HFFc6 (cell line): ENCODE measurements around the gene LPAR5. TPM values are rescaled to one million over a fixed set of nuclear protein-coding genes. Genes with fewer than 3 reads are reported as not detected.
"Not testable (repeated sequence)": the region's sequence is repeated elsewhere in the genome, so short reads cannot be mapped to it uniquely, and the experiment has no call there.

Experiments
- DNase-seq: peaks from one replicate; pipeline ENCODE4 v3.0.0-alpha.2; 2018
- H3K27ac Mint-ChIP-seq: 2 replicates; pipeline ENCODE4 v1.8.0; 2020; ENCODE audit warnings: mild to moderate bottlenecking, mixed read lengths
- H3K27me3 Mint-ChIP-seq: 2 replicates; pipeline ENCODE4 v1.8.0; 2021; ENCODE audit warnings: mild to moderate bottlenecking, moderate library complexity, mixed read lengths; ENCODE audit not compliant: insufficient read depth
- H3K36me3 Mint-ChIP-seq: 2 replicates; pipeline ENCODE4 v1.8.0; 2021; ENCODE audit warnings: low read depth, mixed read lengths
- H3K4me1 Mint-ChIP-seq: 2 replicates; pipeline ENCODE4 v1.8.0; 2020; ENCODE audit warnings: low read depth, mixed read lengths
- H3K4me3 Mint-ChIP-seq: 2 replicates; pipeline ENCODE4 v1.8.0; 2020; ENCODE audit warnings: mild to moderate bottlenecking, moderate library complexity, mixed read lengths
- H3K9me3 Mint-ChIP-seq: 2 replicates; pipeline ENCODE4 v1.8.0; 2020; ENCODE audit warnings: mild to moderate bottlenecking, mixed read lengths
- total RNA-seq, 6 experiments: library from RNA; stranded (reverse); fragmentation: NEBNext Ultra II Directional; extraction: Animal tissue kit (Norgen Biotek cat#: 25700); gene quantifications; 2 replicates in 1 of 6; 3 replicates in 5 of 6; pipeline ENCODE4 v1.2.3, GENCODE V29; 2021
- TF ChIP-seq, protein P1 (sequence below): fragments of 200-600 bp; sonication (generic); IDR thresholded peaks from 2 replicates; pipeline ENCODE4 v1.5.0; 2021; ENCODE audit warnings: antibody characterized with exemption, mild to moderate bottlenecking

Gene LPAR5
- total RNA-seq, 6 experiments from 2014 or later: not detected

DNA sequence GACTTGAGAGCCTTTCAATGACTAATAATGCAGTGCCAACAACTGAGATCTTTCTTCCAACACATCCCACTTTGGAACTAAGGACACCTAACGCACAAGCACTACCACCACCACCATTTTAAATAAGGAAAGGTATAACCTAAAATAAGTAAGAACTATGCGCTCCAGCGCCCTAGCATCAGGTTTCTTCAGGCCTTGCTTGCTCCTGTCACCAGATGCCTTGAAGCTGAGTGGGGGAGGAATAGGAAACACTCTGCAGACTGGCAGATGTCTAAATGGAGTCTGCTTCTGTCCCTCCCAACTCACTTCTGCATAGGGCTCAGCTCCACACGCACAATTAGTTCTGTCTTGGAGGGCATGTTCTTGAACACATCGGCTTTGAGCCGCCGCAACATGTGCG is 43.7 kb downstream of the LPAR5 start:
- Mint-ChIP-seq H3K27ac (no peak overlapping the region), H3K9me3 (no peaks in the 10 kb centered on the region)

DNA sequence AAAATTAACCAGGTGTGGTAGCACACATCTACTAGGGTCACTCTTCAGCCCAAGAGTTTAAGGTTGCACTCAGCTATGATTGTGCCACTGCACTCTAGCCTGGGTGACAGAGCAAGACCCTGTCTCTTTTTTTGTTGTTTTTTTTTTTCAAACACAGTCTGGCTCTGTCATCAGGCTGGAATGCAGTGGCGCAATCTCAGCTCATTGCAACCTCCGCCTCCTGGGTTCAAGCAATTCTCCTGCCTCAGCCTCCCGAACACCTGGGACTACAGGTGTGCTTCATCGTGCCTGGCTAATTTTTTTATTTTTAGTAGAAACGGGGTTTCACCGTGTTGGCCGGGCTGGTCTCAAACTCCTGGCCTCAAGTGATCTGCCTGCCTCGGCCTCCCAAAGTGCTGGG is 49.2 kb downstream of the LPAR5 start:
- peak overlapping the region; percentile 21; the same call in 1 of the 2 replicates for H3K27ac Mint-ChIP-seq
- peaks cover 33% of the 10 kb centered on the region for H3K36me3 Mint-ChIP-seq

More for the DNA sequence above, 43.7 kb downstream of the LPAR5 start:
- Mint-ChIP-seq H3K27me3 (no peaks in the 10 kb centered on the region; the same call in 1 of the 2 replicates), H3K4me3 (no peak overlapping the region), H3K4me1 (peaks cover 9% of the 10 kb centered on the region), H3K36me3 (peaks cover 58% of the 10 kb centered on the region)
- no peak for DNase-seq
- TF ChIP-seq, protein P1, sequence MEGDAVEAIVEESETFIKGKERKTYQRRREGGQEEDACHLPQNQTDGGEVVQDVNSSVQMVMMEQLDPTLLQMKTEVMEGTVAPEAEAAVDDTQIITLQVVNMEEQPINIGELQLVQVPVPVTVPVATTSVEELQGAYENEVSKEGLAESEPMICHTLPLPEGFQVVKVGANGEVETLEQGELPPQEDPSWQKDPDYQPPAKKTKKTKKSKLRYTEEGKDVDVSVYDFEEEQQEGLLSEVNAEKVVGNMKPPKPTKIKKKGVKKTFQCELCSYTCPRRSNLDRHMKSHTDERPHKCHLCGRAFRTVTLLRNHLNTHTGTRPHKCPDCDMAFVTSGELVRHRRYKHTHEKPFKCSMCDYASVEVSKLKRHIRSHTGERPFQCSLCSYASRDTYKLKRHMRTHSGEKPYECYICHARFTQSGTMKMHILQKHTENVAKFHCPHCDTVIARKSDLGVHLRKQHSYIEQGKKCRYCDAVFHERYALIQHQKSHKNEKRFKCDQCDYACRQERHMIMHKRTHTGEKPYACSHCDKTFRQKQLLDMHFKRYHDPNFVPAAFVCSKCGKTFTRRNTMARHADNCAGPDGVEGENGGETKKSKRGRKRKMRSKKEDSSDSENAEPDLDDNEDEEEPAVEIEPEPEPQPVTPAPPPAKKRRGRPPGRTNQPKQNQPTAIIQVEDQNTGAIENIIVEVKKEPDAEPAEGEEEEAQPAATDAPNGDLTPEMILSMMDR: no peak

DNA sequence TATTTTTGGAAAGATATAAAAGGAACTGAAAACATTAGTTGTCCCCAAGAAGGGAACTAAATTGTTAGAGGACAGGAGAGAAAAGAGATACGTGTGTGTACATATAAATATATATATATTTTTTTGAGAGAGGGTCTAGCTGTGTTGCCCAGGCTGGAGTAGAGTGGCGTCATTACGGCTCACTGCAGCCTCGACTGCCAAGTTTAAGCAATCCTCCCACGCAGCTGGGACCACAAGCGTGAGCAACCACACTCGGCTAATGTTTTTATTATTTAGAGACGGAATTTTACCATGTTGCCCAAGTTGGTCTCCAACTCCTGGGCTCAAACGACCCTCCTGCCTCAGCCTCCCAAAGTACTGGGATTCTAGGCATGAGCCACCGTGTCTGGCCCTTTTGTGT is 51.5 kb downstream of the LPAR5 start:
- TF ChIP-seq, protein P1: no peak
- H3K27me3 Mint-ChIP-seq: no peaks in the 10 kb centered on the region; the same call in 1 of the 2 replicates
- no peak overlapping the region for H3K4me3 Mint-ChIP-seq
- peaks cover 33% of the 10 kb centered on the region for H3K36me3 Mint-ChIP-seq
- H3K27ac Mint-ChIP-seq: no peak overlapping the region
- no peaks in the 10 kb centered on the region for H3K9me3 Mint-ChIP-seq
- DNase-seq: no peak
- H3K4me1 Mint-ChIP-seq: peaks cover 14% of the 10 kb centered on the region

More for the DNA sequence above, 49.2 kb downstream of the LPAR5 start:
- not testable (repeated sequence) for DNase-seq, H3K4me3 Mint-ChIP-seq, H3K27me3 Mint-ChIP-seq, H3K9me3 Mint-ChIP-seq
- H3K4me1 Mint-ChIP-seq: peaks cover 14% of the 10 kb centered on the region

DNA sequence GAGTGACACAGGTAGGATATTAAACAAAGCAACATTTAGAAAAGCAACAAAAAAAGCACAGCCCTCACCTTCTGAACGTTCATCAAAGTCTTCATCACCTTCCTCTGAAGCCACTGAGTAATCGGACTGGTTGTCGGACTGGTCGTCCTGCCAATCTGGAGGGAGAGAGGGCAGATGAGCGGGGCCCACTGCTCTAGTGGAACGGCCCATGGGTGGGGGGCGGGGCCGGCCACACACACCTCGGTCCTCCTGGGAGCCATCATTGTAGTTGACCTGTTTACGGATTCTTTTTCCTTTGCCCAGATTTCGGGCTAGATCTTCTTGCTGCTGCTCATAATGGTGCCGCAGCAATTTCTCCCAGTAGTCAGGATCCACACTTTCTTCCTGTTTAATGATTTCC is 52.8 kb downstream of the LPAR5 start:
- peaks cover 41% of the 10 kb centered on the region for H3K36me3 Mint-ChIP-seq
- H3K27ac Mint-ChIP-seq: no peak overlapping the region
- TF ChIP-seq, protein P1: no peak
- H3K27me3 Mint-ChIP-seq: no peaks in the 10 kb centered on the region
- DNase-seq: no peak
- H3K9me3 Mint-ChIP-seq: no peaks in the 10 kb centered on the region
- no peak overlapping the region for H3K4me3 Mint-ChIP-seq
- peaks cover 13% of the 10 kb centered on the region for H3K4me1 Mint-ChIP-seq

DNA sequence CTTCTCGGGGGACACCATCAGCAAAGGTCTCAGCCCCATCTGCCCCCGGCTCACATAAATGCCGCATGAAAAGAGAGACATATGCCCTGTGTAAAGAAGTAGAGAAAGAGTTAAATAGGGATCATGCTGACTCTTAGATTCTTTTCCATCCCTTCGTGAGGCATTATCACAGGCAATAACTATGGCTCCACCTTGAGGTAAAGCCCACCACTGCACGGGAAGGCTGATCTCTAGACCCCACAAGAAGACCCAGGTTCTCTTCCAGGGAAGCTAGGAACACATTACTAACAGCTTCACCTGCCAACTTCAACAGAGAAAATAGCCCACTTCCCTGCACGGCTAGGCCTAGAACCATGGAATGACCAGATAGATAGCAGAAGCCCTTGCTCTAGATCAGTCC is 53.6 kb downstream of the LPAR5 start:
- no peak overlapping the region for H3K4me3 Mint-ChIP-seq
- no peaks in the 10 kb centered on the region for H3K9me3 Mint-ChIP-seq
- DNase-seq: no peak
- H3K27ac Mint-ChIP-seq: no peak overlapping the region
- no peaks in the 10 kb centered on the region for H3K27me3 Mint-ChIP-seq
- TF ChIP-seq, protein P1: no peak
- H3K4me1 Mint-ChIP-seq: peaks cover 6% of the 10 kb centered on the region
- peaks cover 41% of the 10 kb centered on the region for H3K36me3 Mint-ChIP-seq

DNA sequence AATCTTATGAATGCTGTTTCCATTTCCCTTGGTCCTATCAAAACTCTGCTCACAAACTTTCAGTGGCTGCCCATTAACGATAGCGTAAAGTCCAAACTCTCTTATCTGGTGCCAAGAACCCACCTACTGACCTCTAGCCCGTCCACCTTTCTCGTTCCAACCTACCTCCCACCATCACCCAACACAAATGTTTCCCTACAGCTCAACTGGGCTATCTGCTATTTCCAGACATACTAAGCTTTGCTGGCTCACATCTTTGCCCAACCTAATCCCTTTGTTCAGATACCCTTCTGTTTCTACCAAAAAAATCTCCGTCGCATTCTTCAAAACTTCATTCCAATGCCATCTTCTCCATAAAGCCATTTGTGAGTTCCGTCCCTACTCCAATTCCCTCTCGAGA is 60.1 kb downstream of the LPAR5 start:
- no peaks in the 10 kb centered on the region for H3K9me3 Mint-ChIP-seq
- TF ChIP-seq, protein P1: no peak
- H3K4me3 Mint-ChIP-seq: no peak overlapping the region
- 0 out of 2 replicates have a peak overlapping the region, but pooled peaks have one; percentile 17 for H3K27ac Mint-ChIP-seq
- H3K4me1 Mint-ChIP-seq: no peaks in the 10 kb centered on the region
- peaks cover 51% of the 10 kb centered on the region for H3K36me3 Mint-ChIP-seq
- no peak for DNase-seq
- H3K27me3 Mint-ChIP-seq: no peaks in the 10 kb centered on the region
